NCI-H2196 treated with DMSO at 0.1 percent for 48 hours (cell line): ENCODE measurements around the gene DDAH1.

Experiments used
- DNase-seq: peaks from one replicate; lab custom pipeline; 2025; ENCODE audit not compliant: unreplicated experiment; lab: John Stamatoyannopoulos, UW

DDAH1 gene

DNA sequence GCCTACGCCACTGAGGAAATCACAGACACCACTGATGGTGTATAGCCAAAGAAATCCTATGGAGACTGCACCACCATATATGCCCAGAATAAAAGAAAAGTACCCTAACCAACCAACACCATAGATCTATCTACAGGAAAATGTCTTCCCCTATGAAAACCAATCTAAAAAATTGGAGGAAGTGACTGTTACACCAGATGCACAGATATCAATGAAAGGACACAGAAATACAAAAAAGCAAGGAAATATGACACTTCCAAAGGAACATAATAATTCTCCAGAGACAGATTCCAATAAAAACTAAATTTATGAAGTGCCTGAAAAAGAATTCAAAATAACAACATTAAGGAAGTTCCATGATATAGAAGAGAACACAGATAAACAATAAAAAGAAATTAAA is 131.8 kb downstream of the DDAH1 start:
- no peak for DNase-seq

DNA sequence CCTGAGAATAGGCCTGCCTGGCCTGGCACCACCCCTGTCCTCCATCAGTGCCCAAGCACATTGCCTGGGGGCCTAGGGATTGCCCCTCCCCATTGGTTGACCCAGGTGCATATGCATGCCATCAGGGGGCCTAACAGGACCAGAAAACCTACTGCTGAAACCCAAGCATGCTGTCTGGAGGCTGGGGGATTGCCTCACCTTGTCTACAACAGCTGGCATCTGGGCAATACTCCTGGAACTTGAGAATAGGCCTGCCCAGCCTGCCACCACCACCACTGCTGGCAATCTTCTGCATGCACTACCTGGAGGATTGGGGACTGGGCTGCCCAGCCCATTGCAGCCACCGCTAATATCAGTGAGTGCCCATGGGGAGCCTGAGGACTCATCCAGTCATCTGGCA is 132.4 kb downstream of the DDAH1 start:
- no peak for DNase-seq

- DNase-seq: no peak
Measured at GRCh38 chr1:85330711-85331290, 134.2 kb downstream of the DDAH1 start.

GRCh38 chr1:85330214-85330631 is 134.7 kb downstream of the DDAH1 start:
- DNase-seq: no peak

DNA sequence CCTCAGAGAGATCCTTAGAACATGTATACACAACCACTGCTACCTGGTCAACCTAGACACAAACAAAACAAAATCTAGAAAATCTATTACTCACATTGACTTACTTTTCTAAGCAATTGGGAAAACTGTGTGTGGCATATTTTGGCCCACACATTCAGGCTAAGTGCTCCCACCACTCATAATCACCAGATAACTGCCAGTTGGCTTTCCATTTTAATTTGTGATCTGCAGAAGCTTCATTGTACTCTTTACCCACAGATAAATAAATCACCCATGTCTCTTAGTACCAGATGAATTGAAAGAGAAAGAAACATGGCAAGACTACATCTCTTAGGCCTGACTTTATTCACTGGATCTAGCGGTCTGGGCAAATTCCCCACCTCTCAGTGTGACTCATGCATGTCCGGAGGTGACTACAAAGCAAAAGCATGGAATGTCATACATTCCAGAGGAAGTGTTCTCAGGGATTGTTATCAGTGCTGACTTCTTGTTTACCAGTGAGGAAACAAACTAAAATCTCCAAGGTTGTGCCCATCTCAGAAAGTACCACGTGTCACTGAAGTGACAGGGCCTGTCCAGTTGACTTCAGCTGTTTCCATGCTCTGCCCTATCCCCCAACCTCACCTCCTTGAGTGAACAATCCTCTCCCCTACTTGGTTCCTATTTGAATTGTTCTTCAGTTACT is 136.1 kb downstream of the DDAH1 start:
- DNase-seq: no peak

GRCh38 chr1:85327759-85328158 is 137.2 kb downstream of the DDAH1 start:
- no peak for DNase-seq

GRCh38 chr1:85326851-85327250 is 138.1 kb downstream of the DDAH1 start:
- no peak for DNase-seq

DNA sequence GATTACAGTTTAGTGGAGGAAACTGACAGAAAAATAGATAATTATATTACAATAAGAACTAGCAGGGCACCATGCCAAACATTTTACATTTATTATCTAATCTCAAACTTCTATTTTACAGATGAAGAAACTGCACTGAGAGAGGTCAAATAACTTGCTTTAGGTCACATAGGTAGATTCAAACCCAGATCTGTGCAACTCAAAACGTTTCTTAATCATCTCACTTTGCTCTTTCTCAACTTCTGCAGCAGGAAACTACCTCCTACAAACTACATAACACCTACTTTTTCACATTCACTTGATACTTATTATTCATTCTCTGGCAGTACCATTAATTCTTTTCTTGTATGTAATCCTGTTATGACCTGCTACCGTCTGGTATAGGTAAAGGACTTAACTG is 138.6 kb downstream of the DDAH1 start:
- no peak for DNase-seq

DNA sequence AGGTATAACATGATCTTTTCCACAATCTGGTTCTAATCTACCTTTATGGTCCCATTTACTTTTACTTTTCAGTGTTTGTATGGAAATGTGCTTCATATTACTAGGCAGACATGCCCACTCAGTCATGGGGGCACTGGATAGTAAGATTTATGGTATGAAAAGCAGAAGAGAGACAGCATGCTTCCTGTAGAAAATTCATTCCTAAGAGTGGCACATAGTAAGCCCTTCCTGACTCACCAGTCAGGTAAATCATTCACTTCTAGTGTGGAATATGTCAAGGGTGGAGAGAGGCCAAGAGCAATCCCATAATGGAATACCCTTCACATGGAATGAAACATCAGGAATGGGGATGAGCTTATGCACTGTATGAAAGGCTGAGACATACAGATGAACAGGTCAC is 139.0 kb downstream of the DDAH1 start:
- no peak for DNase-seq

- no peak for DNase-seq
Measured at GRCh38 chr1:85323770-85324169, 141.2 kb downstream of the DDAH1 start.

GRCh38 chr1:85322655-85323054 is 142.3 kb downstream of the DDAH1 start:
- DNase-seq: no peak

DNA sequence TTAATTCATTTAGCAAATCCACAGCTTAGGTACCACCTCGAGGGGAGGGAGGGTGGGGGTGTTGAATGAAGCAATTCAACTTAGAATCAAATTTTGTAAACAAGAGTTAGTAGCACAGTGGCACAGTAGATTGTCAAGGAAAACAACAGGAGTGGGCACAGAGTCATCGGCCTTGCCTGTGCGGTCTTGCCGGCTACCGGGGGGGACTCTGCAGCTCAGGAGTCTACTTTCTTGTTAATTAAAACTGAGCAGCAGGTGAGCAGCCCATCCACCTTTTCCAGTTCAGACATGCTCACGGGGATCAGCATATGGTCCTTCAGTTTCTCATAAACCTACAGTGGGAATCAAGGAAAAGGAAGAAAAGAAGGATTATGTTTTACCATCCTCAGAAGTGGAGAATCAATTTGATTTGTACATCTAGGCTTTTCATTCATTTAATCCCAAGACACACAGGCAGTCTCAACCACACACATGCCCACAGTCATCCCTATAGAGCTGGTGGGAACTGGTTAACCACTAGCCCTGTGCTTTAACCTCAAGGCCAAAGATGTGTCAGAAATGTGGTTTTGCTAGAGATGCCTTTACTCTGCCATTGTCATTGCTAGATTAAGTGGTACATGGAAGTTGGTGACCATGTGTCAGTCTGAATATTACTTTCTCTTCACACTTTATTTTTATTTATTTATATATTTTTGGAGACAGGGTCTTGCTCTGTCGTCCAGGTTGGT is 143.6 kb downstream of the DDAH1 start:
- DNase-seq: no peak

DNA sequence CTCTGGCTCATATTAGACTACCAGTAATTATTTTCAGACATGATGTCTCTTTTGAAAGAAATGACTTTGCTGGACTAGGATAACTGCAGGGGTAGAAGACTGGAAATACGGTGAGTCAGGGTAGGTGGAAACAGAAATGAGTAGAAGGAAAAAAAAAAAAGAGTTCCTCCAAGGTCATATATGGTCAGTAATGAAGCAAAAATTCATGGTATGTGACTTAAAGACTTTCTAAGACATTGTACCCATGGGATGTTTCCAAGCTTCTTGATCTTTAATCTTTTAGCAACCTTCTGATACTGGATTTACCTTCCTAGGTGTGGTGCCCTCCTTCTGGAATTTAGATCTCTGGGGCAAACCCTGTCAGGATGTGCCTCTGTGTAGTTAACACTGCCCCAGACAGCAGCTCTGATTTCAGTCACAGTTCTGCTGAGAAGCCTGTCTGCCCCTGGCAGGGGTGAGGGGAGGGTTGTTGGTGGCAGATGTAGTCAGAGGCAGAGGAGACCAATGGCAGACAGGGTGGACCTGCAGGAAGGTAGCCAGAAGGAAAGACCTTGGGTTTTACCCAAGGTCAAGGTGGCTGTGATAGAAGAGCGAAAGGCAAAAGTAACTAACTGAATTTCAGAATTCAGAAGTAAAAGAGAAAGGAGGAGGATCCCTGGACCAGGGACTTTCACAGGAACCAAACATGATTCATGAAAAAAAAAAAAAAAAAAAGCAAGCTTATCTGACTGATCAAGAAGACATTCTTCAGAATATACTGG is 144.4 kb downstream of the DDAH1 start:
- DNase-seq: no peak

DNA sequence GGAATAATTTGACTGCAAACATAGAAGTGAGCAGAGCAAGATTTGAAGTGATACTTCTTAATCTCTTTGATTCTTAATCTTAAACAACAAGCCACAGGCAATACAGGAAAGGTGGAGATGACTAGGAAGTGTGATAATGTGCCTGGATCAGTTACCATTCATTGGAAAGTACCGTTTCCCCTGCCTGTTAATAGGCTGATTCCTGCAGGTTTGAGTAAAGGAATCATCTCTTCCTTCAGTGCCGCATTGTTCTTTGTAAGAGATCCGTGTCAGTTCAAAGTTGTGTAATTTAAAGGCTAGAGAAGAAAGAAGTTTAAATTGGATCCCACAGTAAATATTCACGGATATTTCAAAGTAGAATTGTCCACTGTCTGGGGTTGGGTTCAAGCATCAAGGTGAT is 145.0 kb downstream of the DDAH1 start:
- no peak for DNase-seq

DNA sequence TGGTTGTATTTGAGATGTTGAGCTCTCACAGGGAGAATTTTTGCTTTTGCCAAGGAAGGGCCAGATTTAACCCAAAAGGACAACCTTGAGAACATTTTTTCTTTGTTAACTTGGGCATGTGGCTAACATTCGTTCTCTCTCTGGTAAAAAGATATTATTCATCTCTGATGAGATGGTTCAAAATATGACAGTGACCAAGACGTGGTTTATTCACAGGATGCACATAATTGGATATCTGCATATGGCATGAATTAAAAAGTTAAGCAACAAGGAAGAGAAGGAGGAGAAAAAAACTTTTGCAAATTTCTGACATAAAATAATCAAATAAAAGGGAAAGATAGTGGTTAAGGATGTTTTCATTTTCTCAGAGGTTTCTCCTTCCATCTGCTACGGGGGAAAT is 145.5 kb downstream of the DDAH1 start:
- no peak for DNase-seq

- no peak for DNase-seq
Measured at GRCh38 chr1:85318217-85318616, 146.7 kb downstream of the DDAH1 start.

DNA sequence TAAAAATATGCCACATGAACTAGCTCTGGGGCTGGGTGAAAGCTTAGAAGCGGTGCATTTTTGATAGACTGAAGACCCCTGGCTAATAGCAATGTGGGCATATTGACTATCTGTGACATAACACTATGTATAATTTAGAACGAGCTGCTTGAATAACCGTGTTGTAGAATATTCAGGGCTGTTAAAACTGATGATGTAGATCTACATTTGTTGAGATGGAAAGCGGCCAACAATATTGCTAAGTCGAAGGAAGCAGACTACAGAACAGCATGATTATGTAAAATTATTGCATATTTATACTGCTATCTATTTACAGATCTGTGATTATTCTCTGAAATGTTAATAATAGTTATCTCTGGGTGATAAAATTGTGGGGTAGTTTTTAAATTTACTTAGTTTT is 147.4 kb downstream of the DDAH1 start:
- no peak for DNase-seq

DNA sequence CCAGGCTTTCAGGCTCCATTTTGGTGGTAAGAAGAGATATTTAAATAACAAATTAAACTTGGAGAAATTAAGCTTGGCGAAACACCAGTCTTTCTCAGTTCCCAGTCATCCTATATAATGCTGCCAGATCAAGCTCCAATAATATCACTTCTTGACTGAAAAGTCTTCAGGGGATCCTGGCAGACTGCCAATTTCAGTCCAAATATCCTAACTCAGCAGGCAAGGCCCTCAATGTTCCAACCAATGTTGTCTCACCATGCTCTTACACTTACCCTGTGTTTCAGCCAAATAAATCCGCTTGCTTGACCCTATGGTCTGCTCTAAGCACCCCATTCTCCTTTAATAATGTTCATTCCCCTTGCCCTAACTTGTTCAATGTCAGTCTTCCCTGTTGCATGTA is 148.6 kb downstream of the DDAH1 start:
- DNase-seq: no peak

GRCh38 chr1:85315789-85316188 is 149.2 kb downstream of the DDAH1 start:
- no peak for DNase-seq

- DNase-seq: no peak
Measured at GRCh38 chr1:85314726-85315125, 150.2 kb downstream of the DDAH1 start.

DNA sequence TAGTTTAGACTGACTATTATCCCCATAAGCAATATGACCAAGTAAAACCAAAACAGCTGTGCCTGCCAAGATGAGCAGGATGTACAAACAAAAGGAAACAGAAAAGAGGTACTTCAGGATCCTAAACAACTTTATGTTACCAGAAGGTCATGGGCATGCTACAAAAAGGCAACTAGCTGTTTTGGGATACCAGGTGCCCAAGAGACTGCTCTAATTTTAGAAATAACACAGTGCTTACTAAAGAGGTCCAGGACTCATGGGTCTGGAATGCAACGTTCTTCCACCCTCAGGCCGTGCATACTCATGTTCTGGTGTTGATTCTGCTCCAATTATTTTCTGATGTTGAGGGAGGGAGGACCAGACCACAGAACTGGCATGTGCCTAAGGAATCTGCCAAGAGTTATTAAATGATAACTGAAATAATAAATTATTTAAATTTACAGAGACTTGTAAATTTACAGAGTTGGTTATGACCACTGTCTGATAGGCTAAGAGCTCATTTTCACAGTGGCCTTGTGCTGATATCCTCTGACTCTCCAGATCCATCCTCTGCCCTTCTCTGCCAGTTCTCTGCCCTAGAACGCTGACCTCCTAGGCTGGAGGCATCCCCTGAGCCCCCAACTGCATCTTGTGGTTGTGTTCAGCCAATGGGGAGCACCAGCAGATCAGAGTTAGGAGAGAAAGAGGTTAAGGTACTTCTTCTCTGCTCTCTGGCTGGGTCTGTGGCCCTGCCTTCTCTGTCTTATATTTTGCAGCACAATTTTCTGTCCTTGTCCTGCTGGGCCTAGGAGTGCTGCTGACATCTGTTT is 150.9 kb downstream of the DDAH1 start:
- DNase-seq: peak; percentile 40
